ENCODE results near the gene CCIN.

DNA sequence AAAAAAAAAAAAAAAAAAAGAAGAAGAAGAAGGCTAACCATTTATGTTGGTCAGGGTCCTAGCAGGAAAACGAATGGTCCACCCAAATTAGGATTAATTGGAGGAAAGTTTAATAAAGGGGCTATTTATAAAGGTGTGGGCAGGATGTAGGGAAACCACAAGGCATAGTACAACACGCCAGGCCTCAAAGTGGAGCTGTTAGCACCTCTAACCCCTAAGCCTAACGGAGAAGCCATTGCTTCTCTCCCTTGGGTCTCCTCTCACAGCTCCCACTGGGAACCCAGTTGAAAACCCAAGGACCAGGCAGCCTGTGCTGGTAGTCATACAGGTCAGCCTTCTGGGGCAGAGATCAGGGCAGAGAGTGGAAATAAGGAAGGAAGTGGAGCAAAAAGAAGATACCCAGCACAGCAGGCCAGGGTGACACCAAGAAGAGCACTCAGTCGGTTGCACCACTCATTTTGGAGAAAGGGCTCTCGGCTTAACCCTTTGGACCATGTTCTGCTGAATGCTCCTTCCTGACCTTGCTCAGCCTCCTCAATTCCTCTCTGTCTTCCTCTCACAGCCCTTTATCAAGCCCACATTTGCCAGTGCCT lies 41.4 kb upstream of the CCIN start:
- TF ChIP-seq POLR2AphosphoS5 (IDR thresholded peaks at IDR 0.05; ENCODE audit: low read depth) (no peak), SPI1 (IDR thresholded peaks at IDR 0.05; ENCODE audit: borderline replicate concordance, low read depth) (peak; percentile 80)
- TF ChIP-seq, protein P1, sequence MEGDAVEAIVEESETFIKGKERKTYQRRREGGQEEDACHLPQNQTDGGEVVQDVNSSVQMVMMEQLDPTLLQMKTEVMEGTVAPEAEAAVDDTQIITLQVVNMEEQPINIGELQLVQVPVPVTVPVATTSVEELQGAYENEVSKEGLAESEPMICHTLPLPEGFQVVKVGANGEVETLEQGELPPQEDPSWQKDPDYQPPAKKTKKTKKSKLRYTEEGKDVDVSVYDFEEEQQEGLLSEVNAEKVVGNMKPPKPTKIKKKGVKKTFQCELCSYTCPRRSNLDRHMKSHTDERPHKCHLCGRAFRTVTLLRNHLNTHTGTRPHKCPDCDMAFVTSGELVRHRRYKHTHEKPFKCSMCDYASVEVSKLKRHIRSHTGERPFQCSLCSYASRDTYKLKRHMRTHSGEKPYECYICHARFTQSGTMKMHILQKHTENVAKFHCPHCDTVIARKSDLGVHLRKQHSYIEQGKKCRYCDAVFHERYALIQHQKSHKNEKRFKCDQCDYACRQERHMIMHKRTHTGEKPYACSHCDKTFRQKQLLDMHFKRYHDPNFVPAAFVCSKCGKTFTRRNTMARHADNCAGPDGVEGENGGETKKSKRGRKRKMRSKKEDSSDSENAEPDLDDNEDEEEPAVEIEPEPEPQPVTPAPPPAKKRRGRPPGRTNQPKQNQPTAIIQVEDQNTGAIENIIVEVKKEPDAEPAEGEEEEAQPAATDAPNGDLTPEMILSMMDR (IDR thresholded peaks at IDR 0.05; ENCODE audit: insufficient read depth, low read length), result no peak
- TF ChIP-seq, protein P2, sequence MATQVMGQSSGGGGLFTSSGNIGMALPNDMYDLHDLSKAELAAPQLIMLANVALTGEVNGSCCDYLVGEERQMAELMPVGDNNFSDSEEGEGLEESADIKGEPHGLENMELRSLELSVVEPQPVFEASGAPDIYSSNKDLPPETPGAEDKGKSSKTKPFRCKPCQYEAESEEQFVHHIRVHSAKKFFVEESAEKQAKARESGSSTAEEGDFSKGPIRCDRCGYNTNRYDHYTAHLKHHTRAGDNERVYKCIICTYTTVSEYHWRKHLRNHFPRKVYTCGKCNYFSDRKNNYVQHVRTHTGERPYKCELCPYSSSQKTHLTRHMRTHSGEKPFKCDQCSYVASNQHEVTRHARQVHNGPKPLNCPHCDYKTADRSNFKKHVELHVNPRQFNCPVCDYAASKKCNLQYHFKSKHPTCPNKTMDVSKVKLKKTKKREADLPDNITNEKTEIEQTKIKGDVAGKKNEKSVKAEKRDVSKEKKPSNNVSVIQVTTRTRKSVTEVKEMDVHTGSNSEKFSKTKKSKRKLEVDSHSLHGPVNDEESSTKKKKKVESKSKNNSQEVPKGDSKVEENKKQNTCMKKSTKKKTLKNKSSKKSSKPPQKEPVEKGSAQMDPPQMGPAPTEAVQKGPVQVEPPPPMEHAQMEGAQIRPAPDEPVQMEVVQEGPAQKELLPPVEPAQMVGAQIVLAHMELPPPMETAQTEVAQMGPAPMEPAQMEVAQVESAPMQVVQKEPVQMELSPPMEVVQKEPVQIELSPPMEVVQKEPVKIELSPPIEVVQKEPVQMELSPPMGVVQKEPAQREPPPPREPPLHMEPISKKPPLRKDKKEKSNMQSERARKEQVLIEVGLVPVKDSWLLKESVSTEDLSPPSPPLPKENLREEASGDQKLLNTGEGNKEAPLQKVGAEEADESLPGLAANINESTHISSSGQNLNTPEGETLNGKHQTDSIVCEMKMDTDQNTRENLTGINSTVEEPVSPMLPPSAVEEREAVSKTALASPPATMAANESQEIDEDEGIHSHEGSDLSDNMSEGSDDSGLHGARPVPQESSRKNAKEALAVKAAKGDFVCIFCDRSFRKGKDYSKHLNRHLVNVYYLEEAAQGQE (IDR thresholded peaks at IDR 0.05; ENCODE audit: insufficient replicate concordance, low read depth), result no peak

All from HL-60 (cell line).